Stimulated activated CD4-positive, alpha-beta T cell treated with anti-CD3 and anti-CD28 coated beads, Interleukin-1b, Interleukin-23, amount 100 ng/mL, for 48 hours (primary cell): Measurements from ENCODE around the gene NIPA2.
"Not testable (repeated sequence)": the region's sequence is repeated elsewhere in the genome, so short reads cannot be mapped to it uniquely, and the experiment has no call there.

Experiments
- DNase-seq: peaks from one replicate; pipeline ENCODE4 v3.0.0-alpha.2; 2020

NIPA2 gene

DNA sequence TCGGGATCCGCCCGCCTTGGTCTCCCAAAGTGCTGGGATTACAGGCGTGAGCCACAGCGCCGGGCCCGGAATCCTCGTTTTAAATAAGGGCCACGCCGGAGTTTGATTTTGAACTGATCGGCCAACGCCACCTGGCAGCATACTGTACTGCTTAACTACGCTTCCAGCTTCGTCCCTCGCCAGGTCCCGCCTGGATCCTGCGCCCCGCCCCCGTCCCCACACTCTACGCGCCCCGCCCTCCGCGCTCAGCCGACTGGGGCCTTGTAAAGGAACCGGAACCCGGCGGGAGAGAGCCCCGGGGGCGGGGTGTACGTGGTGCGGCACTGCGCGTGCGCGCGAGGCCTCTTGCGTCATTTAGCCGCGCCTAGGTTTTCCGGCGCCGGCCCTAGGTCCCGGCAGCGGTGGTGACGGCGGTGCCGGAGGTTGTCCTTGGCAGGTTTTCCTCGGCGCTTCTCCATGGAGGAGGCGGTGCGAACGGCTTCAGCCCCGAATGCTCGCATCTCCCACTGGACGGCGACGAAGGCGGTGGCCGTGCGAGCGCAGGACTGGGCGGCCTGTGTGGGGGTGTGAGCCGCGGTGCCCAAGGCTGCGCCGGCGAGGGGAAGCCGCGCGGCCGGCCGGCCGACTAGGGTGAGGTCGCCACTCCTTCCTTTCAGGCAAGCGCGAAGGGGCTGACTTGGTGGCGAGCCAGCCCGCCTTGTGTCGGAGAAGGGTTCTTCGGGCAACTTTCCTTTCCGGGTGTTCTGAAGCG, at the start of gene NIPA2:
NIPA2 (plus strand) TSS at position 375 of the 751 bp plus-strand sequence. CDS start 13,066 bp downstream, outside the sequence.
- DNase-seq, result peak; percentile 98

GRCh38 chr15:22794063-22794462, 44.4 kb upstream of the NIPA2 start:
- DNase-seq, result no peak

- no peak for DNase-seq
These were observed 43.8 kb upstream of the NIPA2 start for GRCh38 chr15:22794621-22795167.

DNA sequence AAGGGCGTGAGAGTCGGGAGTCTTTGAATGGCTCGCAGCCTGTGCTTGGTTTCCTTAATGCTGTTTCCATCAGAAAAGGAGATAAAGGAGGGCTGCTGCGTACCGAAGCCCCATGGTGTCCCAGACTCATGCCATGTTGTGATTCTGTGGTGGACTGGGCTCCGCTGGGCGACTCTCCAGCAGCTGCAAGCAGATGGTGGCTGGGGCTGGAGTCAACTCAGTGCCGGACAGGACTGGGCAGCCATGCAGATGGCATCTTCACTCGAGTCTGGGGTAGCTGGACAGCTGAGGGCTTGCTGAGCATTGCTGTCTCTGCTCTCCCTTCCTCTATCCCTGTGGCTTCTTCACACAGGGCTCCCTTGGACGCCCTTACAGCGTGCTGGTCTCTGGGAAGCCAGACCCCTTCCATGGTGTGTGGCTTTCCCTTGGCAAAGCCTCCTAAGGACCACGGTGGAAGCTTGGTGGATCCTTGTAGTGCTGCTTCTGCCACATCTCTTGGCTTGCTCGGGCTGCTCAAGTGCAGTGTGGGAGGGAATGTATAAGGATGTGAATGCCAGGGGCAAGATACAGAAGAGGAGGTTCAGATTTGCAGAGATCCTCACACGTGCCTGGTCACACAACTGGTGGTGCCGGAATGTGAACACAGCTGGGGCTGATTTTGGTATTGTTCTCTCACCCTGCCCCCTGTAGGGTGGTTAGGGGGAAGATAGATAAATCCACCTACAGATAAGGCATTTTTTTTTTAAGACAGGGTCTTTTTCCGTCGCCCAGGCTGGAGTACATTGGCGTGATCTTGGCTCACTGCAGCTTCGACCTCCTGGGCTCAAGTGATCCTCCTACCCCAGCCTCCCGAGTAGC, 43.0 kb upstream of the NIPA2 start:
- DNase-seq, result no peak

- no peak for DNase-seq
These were observed 42.4 kb upstream of the NIPA2 start for GRCh38 chr15:22796079-22796478.

GRCh38 chr15:22799902-22800301, 38.6 kb upstream of the NIPA2 start:
- no peak for DNase-seq

GRCh38 chr15:22803006-22803405, 35.5 kb upstream of the NIPA2 start:
- not testable (repeated sequence) for DNase-seq

- DNase-seq, result no peak
These were observed 32.3 kb upstream of the NIPA2 start for GRCh38 chr15:22806156-22806555.

- no peak for DNase-seq
These were observed 31.8 kb upstream of the NIPA2 start for GRCh38 chr15:22806664-22807063.

DNA sequence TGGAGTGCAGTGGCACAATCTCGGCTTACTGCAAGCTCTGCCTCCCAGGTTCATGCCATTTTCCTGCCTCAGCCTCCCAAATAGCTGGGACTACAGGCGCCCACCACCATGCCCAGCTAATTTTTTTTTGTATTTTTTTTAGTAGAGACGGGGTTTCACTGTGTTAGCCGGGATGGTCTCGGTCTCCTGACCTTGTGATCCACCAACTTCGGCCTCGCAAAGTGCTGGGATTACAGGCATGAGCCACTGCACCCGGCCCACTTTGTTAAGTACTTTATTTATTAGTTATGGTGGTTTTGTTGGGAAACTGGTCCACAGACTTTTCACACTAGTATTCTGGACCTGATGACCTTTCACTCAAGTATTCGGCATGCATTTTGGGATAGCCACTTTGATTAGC, 30.6 kb upstream of the NIPA2 start:
- DNase-seq, result not testable (repeated sequence)

DNA sequence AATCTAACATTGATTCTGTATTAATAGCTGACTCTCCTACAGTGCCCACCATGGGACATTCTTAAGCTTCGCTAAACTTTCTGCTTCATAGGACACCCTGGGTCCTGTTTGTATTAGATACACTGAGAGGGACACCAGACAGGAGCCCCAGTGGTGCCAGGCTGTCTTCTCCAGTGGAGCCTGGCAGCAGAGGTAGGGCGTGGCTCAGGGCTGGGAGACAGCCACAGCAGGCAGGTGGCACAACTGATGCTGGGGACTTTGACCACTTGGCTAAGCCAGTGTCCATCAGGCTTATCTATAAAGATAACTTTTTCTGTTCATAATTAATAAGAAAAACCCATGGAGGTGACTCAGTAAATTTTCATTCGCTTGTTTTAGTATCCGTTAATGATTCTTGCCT, 30.2 kb upstream of the NIPA2 start:
- no peak for DNase-seq

DNA sequence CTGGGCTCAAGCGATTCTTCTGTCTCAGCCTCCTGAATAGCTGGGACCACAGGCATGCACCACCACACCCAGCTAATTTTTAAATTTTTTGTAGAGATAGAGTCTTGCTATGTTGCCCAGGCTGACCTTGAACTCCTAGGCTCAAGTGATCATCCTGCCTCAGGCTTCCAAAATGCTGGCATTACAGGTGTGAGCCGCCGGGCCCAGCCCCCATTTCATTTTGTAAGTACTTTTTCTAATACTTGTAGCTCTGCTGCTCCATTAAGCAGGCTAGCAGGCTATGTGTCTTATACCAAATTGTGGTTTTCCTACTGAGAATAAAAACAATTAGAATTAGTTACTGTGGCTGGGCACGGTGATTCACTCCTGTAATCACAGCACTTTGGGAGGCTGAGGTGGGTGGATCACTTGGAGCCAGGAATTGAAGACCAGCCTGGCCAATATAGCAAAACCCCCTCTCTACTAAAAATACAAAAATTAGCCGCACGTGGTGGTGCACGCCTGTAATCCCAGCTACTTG, 29.6 kb upstream of the NIPA2 start:
- DNase-seq, result no peak

GRCh38 chr15:22810033-22810852, 28.2 kb upstream of the NIPA2 start:
- no peak for DNase-seq

DNA sequence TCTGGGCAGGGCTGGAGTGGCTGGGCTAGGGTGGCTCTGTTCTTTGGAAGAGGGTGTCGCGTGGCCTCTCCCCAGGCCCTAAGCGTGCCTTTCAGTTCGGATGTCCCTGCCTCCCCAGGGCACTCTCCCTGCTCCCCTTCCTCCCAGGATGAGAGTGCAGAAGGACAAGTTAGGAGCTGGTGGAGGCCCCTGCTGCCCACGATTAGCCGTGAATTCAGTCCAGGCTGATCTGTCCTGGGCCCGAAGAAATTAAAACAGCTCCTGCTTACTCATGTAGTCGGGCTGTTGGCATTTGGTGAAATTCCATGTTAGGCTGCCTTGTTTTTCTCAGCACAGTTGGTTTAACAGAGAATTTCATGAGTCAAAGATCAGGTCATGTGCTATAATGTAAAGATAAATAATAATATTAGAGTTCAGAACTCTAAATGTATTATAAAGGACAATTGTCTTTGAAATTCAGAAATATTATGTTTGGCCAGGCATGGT, 27.6 kb upstream of the NIPA2 start:
- DNase-seq, result no peak

GRCh38 chr15:22811640-22812039, 26.8 kb upstream of the NIPA2 start:
- no peak for DNase-seq

DNA sequence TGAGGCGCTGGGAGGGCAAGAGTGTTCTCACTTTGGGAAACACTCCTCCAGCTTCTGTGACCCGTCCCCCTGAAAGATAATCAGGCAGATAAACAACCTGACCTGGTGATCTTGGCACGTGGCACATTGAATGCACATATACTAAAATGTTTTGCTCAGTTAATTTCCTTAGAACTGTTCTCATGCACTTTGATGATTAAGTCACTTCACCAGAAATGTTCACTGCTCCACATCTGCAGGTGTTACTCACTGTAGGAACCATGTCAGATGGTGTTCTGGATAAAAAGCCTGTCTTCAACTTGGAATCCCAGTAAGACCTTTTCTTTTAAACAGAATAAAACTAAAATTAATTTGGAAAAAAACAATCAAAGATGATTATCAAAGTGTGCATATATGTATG, 24.6 kb upstream of the NIPA2 start:
- DNase-seq, result no peak

DNA sequence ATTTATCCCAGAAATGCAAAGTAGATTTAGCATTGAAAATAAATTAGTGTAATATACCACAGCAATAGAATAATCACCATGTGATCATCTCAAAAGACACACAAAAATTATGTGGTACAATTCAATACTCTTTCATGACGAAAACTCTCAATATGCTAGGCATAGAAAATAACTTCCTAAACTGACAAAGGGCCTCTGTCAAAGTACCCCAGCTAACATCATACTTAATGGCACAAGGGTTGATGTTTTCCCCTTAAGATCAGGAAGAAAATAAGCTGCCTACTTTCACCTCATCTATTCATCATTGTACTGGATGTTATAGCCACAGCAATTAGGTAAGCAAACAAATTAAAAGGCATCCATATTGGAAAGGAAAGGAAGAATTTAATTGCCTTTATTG, 22.7 kb upstream of the NIPA2 start:
- no peak for DNase-seq

DNA sequence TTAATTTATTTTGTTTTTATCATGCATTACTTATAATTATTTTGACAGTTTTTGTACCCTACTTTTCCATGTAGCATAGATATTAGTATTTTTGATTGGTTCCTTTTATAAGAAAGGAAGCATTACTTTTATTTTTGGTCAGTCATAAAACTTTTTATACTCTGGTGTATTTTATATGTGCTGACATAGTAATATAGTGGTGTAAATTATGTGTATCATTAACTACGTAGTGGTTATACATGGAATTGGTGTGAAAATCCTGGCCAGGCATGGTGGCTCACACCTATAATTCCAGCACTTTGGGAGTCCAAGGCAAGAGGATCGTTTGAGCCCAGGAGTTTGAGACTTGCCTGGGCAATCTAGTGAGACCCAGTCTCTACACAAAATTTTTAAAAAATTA, 18.8 kb upstream of the NIPA2 start:
- no peak for DNase-seq

- DNase-seq, result no peak
These were observed 14.9 kb upstream of the NIPA2 start for GRCh38 chr15:22823495-22824128.

GRCh38 chr15:22827125-22827524, 11.3 kb upstream of the NIPA2 start:
- no peak for DNase-seq

DNA sequence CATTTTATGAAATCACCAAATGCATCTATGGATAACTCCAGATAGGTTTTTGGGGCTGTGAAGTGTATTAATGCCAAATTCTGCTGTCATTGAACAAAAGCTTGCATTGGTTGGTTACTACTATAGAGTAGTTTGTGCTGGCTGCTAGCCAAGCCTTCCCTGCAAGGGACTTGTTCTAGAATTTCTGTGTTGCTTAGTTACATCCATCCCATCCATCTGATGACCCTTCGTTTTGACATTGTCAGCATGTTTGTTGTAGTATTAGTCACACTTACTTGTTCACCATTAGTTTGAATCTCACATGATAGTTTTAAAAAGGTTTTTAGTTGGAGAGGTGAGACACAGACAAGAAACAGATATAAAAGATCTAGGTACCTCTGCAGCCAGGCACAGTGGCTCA, 7.0 kb upstream of the NIPA2 start:
- no peak for DNase-seq
